A549 (cell line): ENCODE data around the gene LMNTD1. TPM values are rescaled to one million over a fixed set of nuclear protein-coding genes. Genes with fewer than 3 reads are reported as not detected.
A peak's percentile ranks its signal among the peaks of the same experiment; 100 is the strongest.

ENCODE experiments used
- ATAC-seq, 2 experiments: fragments of 200-7000 bp in 1 of 2; fragments of >200 bp in 1 of 2; cut with Nextera tagmentation in 1 of 2; cut with Tn5 transposase in 1 of 2; 3 replicates each; pipeline versions ENCODE4 v1.8.0 to v1.9.1; 2018 to 2020; ENCODE audit warnings: mild to moderate bottlenecking in 1 of 2, moderate library complexity in 1 of 2
- CTCF ChIA-PET: fragments of 300-600 bp; sonication (Branson Sonifier 250); formaldehyde crosslinking; extraction: SDS; loops from one replicate; lab custom pipeline; 2021; ENCODE audit warnings: antibody characterized with exemption, inconsistent platforms; lab: Yijun Ruan, JAX
- POLR2A ChIA-PET: fragments of 350-600 bp; formaldehyde crosslinking; extraction: SDS; loops from one replicate; lab custom pipeline; 2021; ENCODE audit warnings: antibody characterized with exemption, inconsistent platforms; lab: Yijun Ruan, JAX
- DNase-seq, 2 experiments: peaks; one replicate each; pipeline versions ENCODE4 v3.0.0 to v3.0.0-alpha.2; 2011 to 2016; ENCODE audit warnings: low read depth in 1 of 2, low spot score in 1 of 2
- FAIRE-seq: peaks from 2 replicates; lab custom pipeline; 2011; peaks lifted over from hg19 to GRCh38; lab: Jason Lieb, UNC
- H3K27ac ChIP-seq, 2 experiments: fragments of >200 bp; sonication (Bioruptor Twin); formaldehyde crosslinking; 3 replicates each; pipeline ENCODE4 v1.5.1; 2016 to 2017
- H3K4me1 ChIP-seq: fragments of >200 bp; sonication (Bioruptor Twin); formaldehyde crosslinking; 3 replicates; pipeline ENCODE4 v1.6.1; 2016
- H3K4me2 ChIP-seq: fragments of >200 bp; sonication (Bioruptor Twin); formaldehyde crosslinking; 3 replicates; pipeline ENCODE4 v1.6.1; 2016
- H3K4me3 ChIP-seq: fragments of >200 bp; sonication (Bioruptor Twin); formaldehyde crosslinking; 3 replicates; pipeline ENCODE4 v1.5.1; 2016
- H3K9me3 ChIP-seq: fragments of >200 bp; sonication (Bioruptor Twin); formaldehyde crosslinking; 3 replicates; pipeline ENCODE4 v1.6.1; 2016
- CBX2 ChIP-seq: fragments of 200-600 bp; sonication (generic); IDR thresholded peaks from 2 replicates; pipeline ENCODE4 v1.6.1; 2016; ENCODE audit warnings: low read depth, mild to moderate bottlenecking, borderline replicate concordance
- FOXS1 ChIP-seq: fragments of 250-450 bp; sonication (Bioruptor Pico); IDR thresholded peaks from 2 replicates; pipeline ENCODE4 v1.5.0; 2020; ENCODE audit warnings: mild to moderate bottlenecking, moderate library complexity
- HOXB5 ChIP-seq: fragments of 250-450 bp; sonication (Bioruptor Pico); IDR thresholded peaks from 2 replicates; pipeline ENCODE4 v1.5.0; 2020; ENCODE audit warnings: mild to moderate bottlenecking, moderate library complexity
- MAFK ChIP-seq: fragments of 450-650 bp; IDR thresholded peaks from 2 replicates; pipeline ENCODE4 v1.6.1; 2014; ENCODE audit not compliant: partially characterized antibody
- MAZ ChIP-seq: fragments of 150-350 bp; IDR thresholded peaks from 2 replicates; pipeline ENCODE4 v1.6.1; 2014; ENCODE audit warnings: antibody characterized with exemption, low read depth, low read length, borderline replicate concordance
- MYC ChIP-seq: IDR thresholded peaks from 2 replicates; pipeline ENCODE4 v1.6.1; 2012; ENCODE audit warnings: mild to moderate bottlenecking, inconsistent platforms, low read length, improper control_type of control experiment, borderline replicate concordance
- POLR2A ChIP-seq: IDR thresholded peaks from 2 replicates; pipeline ENCODE4 v1.6.1; 2012; ENCODE audit warnings: mild to moderate bottlenecking, low read length
- POLR2AphosphoS2 ChIP-seq: conservative IDR thresholded peaks from 2 replicates; pipeline ENCODE4 v1.6.1; 2012; ENCODE audit warnings: low read length, improper control_type of control experiment, inconsistent platforms
- RCOR1 ChIP-seq: fragments of 150-350 bp; IDR thresholded peaks from 2 replicates; pipeline ENCODE4 v1.6.1; 2014; ENCODE audit warnings: antibody characterized with exemption, low read length, low read depth
- TP53 ChIP-seq: fragments of 250-450 bp; sonication (Bioruptor Pico); IDR thresholded peaks from 2 replicates; pipeline ENCODE4 v1.5.0; 2021; ENCODE audit warnings: mild to moderate bottlenecking, moderate library complexity
- ZFP36 ChIP-seq: fragments of 450-650 bp; IDR thresholded peaks from 2 replicates; pipeline ENCODE4 v1.6.1; 2014; ENCODE audit warnings: borderline replicate concordance; ENCODE audit not compliant: partially characterized antibody
- WGBS: methylation state at CpG from one replicate; pipeline ENCODE4 v1.1.6; 2017; ENCODE audit errors: missing lambda C conversion rate; 5-methylcytosine and 5-hydroxymethylcytosine counted together
- polyA plus RNA-seq, 4 experiments: library from polyadenylated mRNA; depleted of rRNA in 3 of 4; stranded (reverse); fragments of >200 nt; fragmentation: RNase III in 1 of 4; extraction: RNeasy Plus Mini Kit Qiagen cat#74134 plus additional on column Dnase treatment in 1 of 4; gene quantifications; 2 replicates in 3 of 4; 3 replicates in 1 of 4; pipeline ENCODE4 v1.2.3, GENCODE V29; 2011 to 2017
- TF ChIP-seq, protein P1 (sequence below): IDR thresholded peaks from 2 replicates; pipeline ENCODE4 v1.6.1; 2012
- TF ChIP-seq, protein P2 (sequence below): IDR thresholded peaks from 2 replicates; pipeline ENCODE4 v1.6.1; 2012; ENCODE audit warnings: low read depth, borderline replicate concordance
- TF ChIP-seq, protein P3 (sequence below): fragments of >200 bp; sonication (Bioruptor Twin); formaldehyde crosslinking; IDR thresholded peaks from 3 replicates; pipeline ENCODE4 v1.5.1; 2016
- TF ChIP-seq, protein P4 (sequence below): fragments of >200 bp; sonication (Bioruptor Twin); formaldehyde crosslinking; IDR thresholded peaks from 2 replicates; pipeline ENCODE4 v1.6.1; 2016
- TF ChIP-seq, protein P5 (sequence below): fragments of 250-450 bp; sonication (Bioruptor Pico); IDR thresholded peaks from 2 replicates; pipeline ENCODE4 v1.5.0; 2021; ENCODE audit warnings: mild to moderate bottlenecking, moderate library complexity, borderline replicate concordance

The LMNTD1 gene
- polyA plus RNA-seq, 2 of the 4 experiments (the other 2 are of a cell fraction): not detected

DNA sequence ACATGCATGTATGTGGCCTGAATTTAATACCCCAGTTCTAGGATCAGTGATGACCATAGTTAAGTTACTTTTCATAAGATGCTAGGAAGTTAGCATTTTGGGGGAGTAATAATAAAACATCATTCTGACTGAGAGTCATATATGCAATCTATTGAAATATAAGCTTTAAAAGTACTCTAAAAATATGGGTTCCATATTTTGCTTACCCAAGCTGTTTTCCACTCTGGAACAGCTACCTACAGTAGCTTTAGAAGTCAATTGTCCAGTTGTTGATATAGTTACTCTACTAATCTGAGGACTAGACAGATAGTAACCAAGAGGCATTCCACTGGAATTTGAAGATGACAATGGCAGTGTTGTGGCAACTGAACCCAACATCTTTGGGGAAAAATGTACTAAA lies 4.0 kb downstream of the LMNTD1 start:
- no peaks in the 10 kb centered on the region for H3K9me3 ChIP-seq
- H3K27ac ChIP-seq: no peak overlapping the region
- no peak overlapping the region for H3K4me2 ChIP-seq
- H3K4me3 ChIP-seq: no peak overlapping the region
- POLR2A ChIA-PET: no interaction called here
- FAIRE-seq: no peak
- DNase-seq: no peak
- CTCF ChIA-PET: interaction anchor here (0.9 kb wide), 1 partner anchor 113 kb away, joined by 3 read pairs; no protein-coding TSS in a partner anchor
- TF ChIP-seq, protein P1, sequence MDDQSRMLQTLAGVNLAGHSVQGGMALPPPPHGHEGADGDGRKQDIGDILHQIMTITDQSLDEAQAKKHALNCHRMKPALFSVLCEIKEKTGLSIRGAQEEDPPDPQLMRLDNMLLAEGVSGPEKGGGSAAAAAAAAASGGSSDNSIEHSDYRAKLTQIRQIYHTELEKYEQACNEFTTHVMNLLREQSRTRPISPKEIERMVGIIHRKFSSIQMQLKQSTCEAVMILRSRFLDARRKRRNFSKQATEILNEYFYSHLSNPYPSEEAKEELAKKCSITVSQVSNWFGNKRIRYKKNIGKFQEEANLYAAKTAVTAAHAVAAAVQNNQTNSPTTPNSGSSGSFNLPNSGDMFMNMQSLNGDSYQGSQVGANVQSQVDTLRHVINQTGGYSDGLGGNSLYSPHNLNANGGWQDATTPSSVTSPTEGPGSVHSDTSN: no peak
- peak; percentile 71 for TF ChIP-seq MAFK
- H3K4me1 ChIP-seq: no peaks in the 10 kb centered on the region
- ATAC-seq: no peak

DNA sequence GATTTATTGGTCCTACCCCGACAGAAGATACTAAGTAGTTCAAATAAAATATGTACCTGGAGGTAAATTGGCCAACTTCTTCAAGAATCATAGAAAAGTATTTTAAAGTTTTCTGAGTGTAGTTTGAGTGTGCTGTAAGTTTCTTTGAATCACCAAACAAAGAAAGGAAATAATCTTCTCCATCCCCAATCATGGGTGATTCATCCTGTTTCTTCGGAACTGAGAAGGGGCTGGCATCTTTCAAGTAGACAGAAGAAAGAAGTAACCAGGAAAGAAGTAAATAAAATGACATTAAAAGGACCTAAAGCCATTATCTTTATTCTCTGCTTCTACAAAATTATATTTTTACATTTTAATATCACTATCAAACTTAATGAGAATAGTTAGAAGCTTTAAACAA lies 6.8 kb downstream of the LMNTD1 start:
- TF ChIP-seq HOXB5 (CRISPR knock-in tag) (no peak), ZFP36 (no peak), MYC (no peak), CBX2 (no peak), MAZ (no peak)
- TF ChIP-seq, protein P2, sequence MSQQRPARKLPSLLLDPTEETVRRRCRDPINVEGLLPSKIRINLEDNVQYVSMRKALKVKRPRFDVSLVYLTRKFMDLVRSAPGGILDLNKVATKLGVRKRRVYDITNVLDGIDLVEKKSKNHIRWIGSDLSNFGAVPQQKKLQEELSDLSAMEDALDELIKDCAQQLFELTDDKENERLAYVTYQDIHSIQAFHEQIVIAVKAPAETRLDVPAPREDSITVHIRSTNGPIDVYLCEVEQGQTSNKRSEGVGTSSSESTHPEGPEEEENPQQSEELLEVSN: no peak
- Histone ChIP-seq H3K4me2 (no peak overlapping the region), H3K4me1 (no peaks in the 10 kb centered on the region), H3K27ac (no peak overlapping the region), H3K4me3 (no peak overlapping the region), H3K9me3 (no peaks in the 10 kb centered on the region)
- DNase-seq (no peak), FAIRE-seq (no peak), ATAC-seq (no peak)
- WGBS: 23% methylated on average over 2 of the region's 2 CpGs
- CTCF ChIA-PET: no interaction called here
- POLR2A ChIA-PET: no interaction called here

DNA sequence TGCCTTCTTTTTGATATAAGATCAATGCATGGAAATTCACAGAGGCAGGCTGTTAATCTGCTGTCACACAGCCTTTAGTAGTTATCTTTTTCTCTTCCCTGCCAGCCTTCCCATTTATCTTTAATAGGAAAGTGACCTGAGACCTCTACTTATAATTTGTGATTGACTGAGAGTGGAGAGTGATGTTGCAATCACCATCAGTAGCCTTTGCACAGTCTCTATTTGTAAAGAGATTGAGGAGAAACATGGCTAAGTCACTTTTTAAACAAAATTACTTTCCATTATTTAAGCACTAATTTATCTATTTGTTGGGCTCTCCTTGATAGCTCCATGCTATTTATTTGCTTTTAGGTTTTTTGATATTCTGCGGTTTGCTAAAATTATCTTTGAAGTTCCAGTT lies 19.9 kb downstream of the LMNTD1 start:
- H3K4me1 ChIP-seq: no peaks in the 10 kb centered on the region
- no peaks in the 10 kb centered on the region for H3K9me3 ChIP-seq
- WGBS: 43% methylated on average over 1 of the region's 1 CpG
- POLR2A ChIA-PET: no interaction called here
- FAIRE-seq: no peak
- H3K27ac ChIP-seq: no peak overlapping the region
- TF ChIP-seq, protein P3, sequence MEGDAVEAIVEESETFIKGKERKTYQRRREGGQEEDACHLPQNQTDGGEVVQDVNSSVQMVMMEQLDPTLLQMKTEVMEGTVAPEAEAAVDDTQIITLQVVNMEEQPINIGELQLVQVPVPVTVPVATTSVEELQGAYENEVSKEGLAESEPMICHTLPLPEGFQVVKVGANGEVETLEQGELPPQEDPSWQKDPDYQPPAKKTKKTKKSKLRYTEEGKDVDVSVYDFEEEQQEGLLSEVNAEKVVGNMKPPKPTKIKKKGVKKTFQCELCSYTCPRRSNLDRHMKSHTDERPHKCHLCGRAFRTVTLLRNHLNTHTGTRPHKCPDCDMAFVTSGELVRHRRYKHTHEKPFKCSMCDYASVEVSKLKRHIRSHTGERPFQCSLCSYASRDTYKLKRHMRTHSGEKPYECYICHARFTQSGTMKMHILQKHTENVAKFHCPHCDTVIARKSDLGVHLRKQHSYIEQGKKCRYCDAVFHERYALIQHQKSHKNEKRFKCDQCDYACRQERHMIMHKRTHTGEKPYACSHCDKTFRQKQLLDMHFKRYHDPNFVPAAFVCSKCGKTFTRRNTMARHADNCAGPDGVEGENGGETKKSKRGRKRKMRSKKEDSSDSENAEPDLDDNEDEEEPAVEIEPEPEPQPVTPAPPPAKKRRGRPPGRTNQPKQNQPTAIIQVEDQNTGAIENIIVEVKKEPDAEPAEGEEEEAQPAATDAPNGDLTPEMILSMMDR: no peak
- no peak for TF ChIP-seq POLR2A
- TF ChIP-seq HOXB5 (CRISPR knock-in tag): no peak
- TF ChIP-seq, protein P2: no peak
- TF ChIP-seq POLR2AphosphoS2: no peak
- TF ChIP-seq MAFK: no peak
- H3K4me2 ChIP-seq: no peak overlapping the region
- H3K4me3 ChIP-seq: no peak overlapping the region
- ATAC-seq: no peak
- CTCF ChIA-PET: no interaction called here
- DNase-seq: no peak

DNA sequence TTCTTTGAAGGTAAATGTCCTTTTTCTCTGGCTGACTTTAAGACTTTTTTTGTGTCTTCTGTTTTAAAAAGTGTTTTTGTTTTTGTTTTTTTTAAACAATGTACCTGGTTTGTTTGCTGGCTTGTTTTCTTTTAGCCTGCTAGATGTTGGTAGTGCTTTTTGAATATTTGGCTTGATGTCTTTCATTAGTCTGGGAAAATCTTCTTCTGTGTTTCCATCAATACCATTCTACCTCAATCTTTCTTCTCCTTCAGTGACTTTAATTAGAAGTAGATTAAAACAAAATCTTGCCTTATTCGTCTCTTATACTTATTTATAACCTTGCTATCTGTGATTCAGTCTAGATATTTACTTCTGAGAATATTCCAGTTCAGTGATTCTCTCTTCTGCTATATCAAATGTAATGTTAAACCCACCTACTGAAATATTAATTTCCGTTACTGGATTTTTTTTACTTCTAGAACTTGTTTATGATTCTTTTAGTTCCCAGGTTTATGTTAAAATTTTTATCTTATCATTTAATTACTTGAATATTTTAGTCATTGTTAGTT lies 21.5 kb downstream of the LMNTD1 start:
- FAIRE-seq: no peak
- no peak for DNase-seq
- no peak overlapping the region for H3K4me3 ChIP-seq
- no peak overlapping the region for H3K27ac ChIP-seq
- CTCF ChIA-PET: no interaction called here
- H3K9me3 ChIP-seq: no peaks in the 10 kb centered on the region
- WGBS: 26% methylated on average over 2 of the region's 2 CpGs
- POLR2A ChIA-PET: no interaction called here
- H3K4me2 ChIP-seq: no peak overlapping the region
- no peak for ATAC-seq
- TF ChIP-seq TP53: no peak
- TF ChIP-seq, protein P4, sequence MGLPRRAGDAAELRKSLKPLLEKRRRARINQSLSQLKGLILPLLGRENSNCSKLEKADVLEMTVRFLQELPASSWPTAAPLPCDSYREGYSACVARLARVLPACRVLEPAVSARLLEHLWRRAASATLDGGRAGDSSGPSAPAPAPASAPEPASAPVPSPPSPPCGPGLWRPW: no peak
- no peak for TF ChIP-seq RCOR1
- TF ChIP-seq, protein P5, sequence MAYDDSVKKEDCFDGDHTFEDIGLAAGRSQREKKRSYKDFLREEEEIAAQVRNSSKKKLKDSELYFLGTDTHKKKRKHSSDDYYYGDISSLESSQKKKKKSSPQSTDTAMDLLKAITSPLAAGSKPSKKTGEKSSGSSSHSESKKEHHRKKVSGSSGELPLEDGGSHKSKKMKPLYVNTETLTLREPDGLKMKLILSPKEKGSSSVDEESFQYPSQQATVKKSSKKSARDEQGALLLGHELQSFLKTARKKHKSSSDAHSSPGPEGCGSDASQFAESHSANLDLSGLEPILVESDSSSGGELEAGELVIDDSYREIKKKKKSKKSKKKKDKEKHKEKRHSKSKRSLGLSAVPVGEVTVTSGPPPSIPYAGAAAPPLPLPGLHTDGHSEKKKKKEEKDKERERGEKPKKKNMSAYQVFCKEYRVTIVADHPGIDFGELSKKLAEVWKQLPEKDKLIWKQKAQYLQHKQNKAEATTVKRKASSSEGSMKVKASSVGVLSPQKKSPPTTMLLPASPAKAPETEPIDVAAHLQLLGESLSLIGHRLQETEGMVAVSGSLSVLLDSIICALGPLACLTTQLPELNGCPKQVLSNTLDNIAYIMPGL (CRISPR knock-in tag): no peak
- no peak for TF ChIP-seq FOXS1 (CRISPR knock-in tag)
- TF ChIP-seq, protein P1: no peak
- TF ChIP-seq, all 56 proteins: peak for 0
- no peaks in the 10 kb centered on the region for H3K4me1 ChIP-seq
